PC-3 (cell line): ENCODE measurements around the gene MPZL1.

ENCODE experiments used
- CTCF ChIP-seq: fragments of 300-600 bp; sonication (generic); conservative IDR thresholded peaks from 2 replicates; pipeline ENCODE4 v1.5.1; 2017; ENCODE audit warnings: antibody characterized with exemption, low read depth, mild to moderate bottlenecking, low read length
- EZH2 ChIP-seq: fragments of 300-600 bp; sonication (generic); IDR thresholded peaks from one replicate; pipeline ENCODE4 v1.6.1; 2017; ENCODE audit warnings: antibody characterized with exemption, mild to moderate bottlenecking, low read length; ENCODE audit not compliant: unreplicated experiment
- EZH2phosphoT487 ChIP-seq: fragments of 300-600 bp; sonication (generic); IDR thresholded peaks from 2 replicates; pipeline ENCODE4 v1.6.1; 2018; ENCODE audit warnings: mild to moderate bottlenecking, antibody characterized with exemption, low read length, borderline replicate concordance

GRCh38 chr1:167715157-167715999 is 6.4 kb upstream of the MPZL1 start:
- TF ChIP-seq EZH2: no peak
- peak; percentile 94 for TF ChIP-seq CTCF
- no peak for TF ChIP-seq EZH2phosphoT487
